ENCODE measurements around the gene BRK1.
"Not testable (repeated sequence)": the region's sequence is repeated elsewhere in the genome, so short reads cannot be mapped to it uniquely, and the experiment has no call there.

Gene BRK1

GRCh38 chr3:10116138-10116460 lies 624 bp downstream of the BRK1 start:
- H3K4me3 ChIP-seq (ENCODE audit: low read depth, low read length), result peak overlapping the region; percentile 98
- TF ChIP-seq CTCF (IDR thresholded peaks at IDR 0.05; ENCODE audit: insufficient read depth, low read length, missing control alignments), result no peak
- ChIA-PET CTCF (interaction anchor here (1.0 kb wide), 1 partner anchor 169 kb away, joined by 3 read pairs; no protein-coding TSS in a partner anchor), POLR2A (interaction anchor here (0.5 kb wide), 1 partner anchor 13 kb away, joined by 3 read pairs; no protein-coding TSS in a partner anchor)
- no peak for DNase-seq (ENCODE audit: low read depth, low spot score)

- DNase-seq (ENCODE audit: low read depth, low spot score), result no peak
- H3K4me3 ChIP-seq (ENCODE audit: low read depth, low read length), result peak overlapping the region; percentile 98
- POLR2A ChIA-PET, result no interaction called here
- no peak for TF ChIP-seq CTCF (IDR thresholded peaks at IDR 0.05; ENCODE audit: insufficient read depth, low read length, missing control alignments)
- CTCF ChIA-PET, result interaction anchor here (0.8 to 1.8 kb wide), 4 partner anchors 10 to 622 kb away, joined by 3 to 7 read pairs (median 4); no protein-coding TSS in a partner anchor
These were observed 1.5 kb downstream of the BRK1 start for GRCh38 chr3:10116928-10117327.

GRCh38 chr3:10119376-10119775 lies 3.9 kb downstream of the BRK1 start:
- POLR2A ChIA-PET, result no interaction called here
- CTCF ChIA-PET, result interaction anchor here (1.3 kb wide), 1 partner anchor 187 kb away, joined by 4 read pairs; no protein-coding TSS in a partner anchor
- TF ChIP-seq CTCF (IDR thresholded peaks at IDR 0.05; ENCODE audit: insufficient read depth, low read length, missing control alignments), result no peak
- DNase-seq (ENCODE audit: low read depth, low spot score), result no peak
- no peak overlapping the region for H3K4me3 ChIP-seq (ENCODE audit: low read depth, low read length)

- no peak overlapping the region for H3K4me3 ChIP-seq (ENCODE audit: low read depth, low read length)
- no peak for DNase-seq (ENCODE audit: low read depth, low spot score)
- ChIA-PET CTCF (no interaction called here), POLR2A (no interaction called here)
- TF ChIP-seq CTCF (IDR thresholded peaks at IDR 0.05; ENCODE audit: insufficient read depth, low read length, missing control alignments), result no peak
These were observed 5.6 kb downstream of the BRK1 start for GRCh38 chr3:10121064-10121463.

GRCh38 chr3:10122724-10123123 lies 7.2 kb downstream of the BRK1 start:
- DNase-seq (ENCODE audit: low read depth, low spot score), result no peak
- ChIA-PET POLR2A (no interaction called here), CTCF (no interaction called here)
- no peak for TF ChIP-seq CTCF (IDR thresholded peaks at IDR 0.05; ENCODE audit: insufficient read depth, low read length, missing control alignments)
- no peak overlapping the region for H3K4me3 ChIP-seq (ENCODE audit: low read depth, low read length)

- not testable (repeated sequence) for H3K4me3 ChIP-seq (ENCODE audit: low read depth, low read length); DNase-seq (ENCODE audit: low read depth, low spot score)
- ChIA-PET POLR2A (interaction anchor here (1.4 kb wide), 1 partner anchor 10 kb away, joined by 4 read pairs; no protein-coding TSS in a partner anchor), CTCF (interaction anchor here (0.8 kb wide), 1 partner anchor 88 kb away, joined by 3 read pairs; no protein-coding TSS in a partner anchor)
These were observed 20.4 kb downstream of the BRK1 start for GRCh38 chr3:10135872-10136271.

- ChIA-PET CTCF (no interaction called here), POLR2A (no interaction called here)
- no peak for DNase-seq (ENCODE audit: low read depth, low spot score)
- no peak for TF ChIP-seq CTCF (IDR thresholded peaks at IDR 0.05; ENCODE audit: insufficient read depth, low read length, missing control alignments)
- no peak overlapping the region for H3K4me3 ChIP-seq (ENCODE audit: low read depth, low read length)
These were observed 21.0 kb downstream of the BRK1 start for GRCh38 chr3:10136426-10137005.
